Cardiac atrium fibroblast (primary cell): ENCODE results near the gene OR51Q1. TPM values are rescaled to one million over a fixed set of nuclear protein-coding genes. Genes with fewer than 3 reads are reported as not detected.

Experiments
- total RNA-seq: library from RNA; depleted of rRNA; stranded (reverse); fragments of >200 nt; gene quantifications from 2 replicates; pipeline ENCODE4 v1.2.3, GENCODE V29; 2015

OR51Q1 gene, protein sequence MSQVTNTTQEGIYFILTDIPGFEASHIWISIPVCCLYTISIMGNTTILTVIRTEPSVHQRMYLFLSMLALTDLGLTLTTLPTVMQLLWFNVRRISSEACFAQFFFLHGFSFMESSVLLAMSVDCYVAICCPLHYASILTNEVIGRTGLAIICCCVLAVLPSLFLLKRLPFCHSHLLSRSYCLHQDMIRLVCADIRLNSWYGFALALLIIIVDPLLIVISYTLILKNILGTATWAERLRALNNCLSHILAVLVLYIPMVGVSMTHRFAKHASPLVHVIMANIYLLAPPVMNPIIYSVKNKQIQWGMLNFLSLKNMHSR
- not detected in 2 replicates for total RNA-seq

DNA sequence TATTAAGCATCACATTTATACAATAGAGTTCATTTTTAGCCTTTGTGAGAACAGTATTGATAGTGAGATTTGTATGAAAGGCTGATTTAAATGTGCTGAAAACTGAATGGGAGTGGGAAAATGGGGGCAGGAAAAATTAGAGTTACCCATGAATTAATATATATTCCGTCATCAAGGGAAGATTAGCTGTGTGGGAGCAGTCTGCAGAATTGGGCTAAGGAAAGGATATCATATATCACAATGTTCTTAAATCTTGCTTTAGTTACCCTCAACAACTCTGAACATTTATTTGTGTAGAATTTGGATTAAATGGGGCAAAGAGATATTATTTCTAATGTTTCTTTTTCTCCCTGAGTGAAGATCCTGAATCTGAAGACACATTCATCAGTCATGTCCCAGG, at the start of gene OR51Q1:
Gene OR51Q1 (plus strand): TSS at position 301 of the 400 bp plus-strand sequence. CDS start 90 bp downstream, at position 391.

DNA sequence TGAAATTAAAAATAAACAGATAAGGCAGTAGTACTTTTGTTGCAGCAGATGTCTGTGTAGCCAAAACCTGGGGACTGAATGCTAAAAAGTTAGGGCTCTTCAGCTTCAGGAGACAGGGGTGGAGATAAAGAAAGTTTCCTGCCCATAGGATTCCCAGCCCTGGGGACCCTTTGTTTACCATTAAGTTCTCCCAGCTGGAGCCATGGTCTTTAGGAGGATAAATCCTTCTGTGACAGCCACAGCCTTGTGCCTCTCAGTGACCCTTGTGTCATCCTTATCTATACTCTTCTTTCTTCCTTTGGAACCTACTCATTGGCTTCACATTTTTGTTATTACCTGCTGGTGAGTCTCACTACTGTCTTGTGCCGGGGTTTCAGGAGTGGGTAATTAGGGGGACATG, 38.3 kb upstream of the OR51Q1 start, which contains the start of gene OR51M1:
Gene OR51M1 (plus strand): TSS at position 237 of the 400 bp plus-strand sequence. CDS start 5,587 bp downstream, outside the sequence.

DNA sequence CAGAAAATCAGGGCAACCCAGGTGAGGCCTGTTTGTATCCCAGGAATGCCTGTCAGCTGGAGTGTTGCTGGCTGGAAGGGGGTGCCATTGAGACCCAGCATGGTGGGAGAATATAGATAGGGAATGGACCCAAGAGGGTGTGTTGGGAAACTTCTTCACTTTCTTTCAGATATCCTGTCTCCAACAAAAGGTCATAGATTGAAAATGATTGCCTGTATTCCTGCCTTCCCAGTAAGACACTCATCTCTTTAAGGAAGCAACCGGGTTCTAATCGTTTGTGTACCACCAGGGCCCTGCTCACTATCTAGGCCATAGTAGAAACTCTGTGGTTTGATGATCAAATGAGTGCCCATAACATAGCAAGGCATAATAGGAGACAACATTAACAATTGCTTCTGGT, 19.5 kb downstream of the OR51Q1 start, which contains the start of gene OR51I1:
Gene OR51I1 (minus strand): TSS at position 101 of the 400 bp plus-strand sequence. CDS start 0 bp downstream, at position 101.

DNA sequence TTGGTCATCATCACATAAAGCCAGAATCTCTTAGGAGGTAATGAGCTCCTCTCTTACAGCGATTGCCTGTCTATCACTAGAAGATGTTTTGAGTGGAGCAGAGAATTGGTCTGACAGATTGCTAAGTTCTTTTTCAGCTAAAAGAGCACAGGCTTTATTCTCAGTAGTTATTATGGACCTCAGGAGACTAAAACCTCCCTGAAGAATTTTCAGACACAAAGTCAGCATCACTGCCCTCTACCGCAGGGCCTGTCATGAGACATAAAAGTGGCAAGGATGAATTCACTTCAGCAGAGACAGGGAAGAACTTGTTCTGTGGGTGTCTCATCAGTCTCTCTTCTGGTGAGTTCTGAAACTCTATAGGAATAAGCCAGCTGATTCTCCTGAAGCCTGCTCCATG, 27.1 kb downstream of the OR51Q1 start, which contains the start of gene OR51I2:
Gene OR51I2 (plus strand): TSS at position 301 of the 400 bp plus-strand sequence. CDS start 4,166 bp downstream, outside the sequence.

Other genes with a start within 250 kb of the OR51Q1 start
- not detected in 2 replicates for gene OR51V1, start 221.4 kb upstream of the OR51Q1 start, total RNA-seq
- not detected in 2 replicates for gene HBB, start 195.0 kb upstream of the OR51Q1 start, total RNA-seq
- not detected in 2 replicates for gene HBD, start 187.6 kb upstream of the OR51Q1 start, total RNA-seq
- not detected in 2 replicates for gene HBG1, start 172.3 kb upstream of the OR51Q1 start, total RNA-seq
- gene HBG2, start 167.3 kb upstream of the OR51Q1 start, total RNA-seq, result not detected in 2 replicates
- not detected in 2 replicates for gene HBE1, start 152.2 kb upstream of the OR51Q1 start, total RNA-seq
- gene OR51B4, start 120.2 kb upstream of the OR51Q1 start, total RNA-seq, result not detected in 2 replicates
- not detected in 2 replicates for gene OR51B2, start 97.8 kb upstream of the OR51Q1 start, total RNA-seq
- not detected in 2 replicates for gene OR51B5, start 78.6 kb upstream of the OR51Q1 start, total RNA-seq
- gene OR51B6, start 70.6 kb upstream of the OR51Q1 start, total RNA-seq, result not detected in 2 replicates
- gene OR51M1, start 38.3 kb upstream of the OR51Q1 start, total RNA-seq, result not detected in 2 replicates
- not detected in 2 replicates for gene OR51I1, start 19.4 kb downstream of the OR51Q1 start, total RNA-seq
- gene OR51I2, start 27.2 kb downstream of the OR51Q1 start, total RNA-seq, result not detected in 2 replicates
- not detected in 2 replicates for gene OR52D1, start 66.6 kb downstream of the OR51Q1 start, total RNA-seq
- not detected in 2 replicates for gene UBQLN3, start 87.8 kb downstream of the OR51Q1 start, total RNA-seq
- gene UBQLNL, start 94.6 kb downstream of the OR51Q1 start, total RNA-seq, result 0.36 TPM in 1 of 2 replicates, not detected in the other
- gene OR52H1, start 126.4 kb downstream of the OR51Q1 start, total RNA-seq, result not detected in 2 replicates
- gene OR52B6, start 158.8 kb downstream of the OR51Q1 start, total RNA-seq, result not detected in 2 replicates
- gene TRIM6, start 174.5 kb downstream of the OR51Q1 start, total RNA-seq, result 0.32 and 0.72 TPM in 2 replicates
- gene TRIM34, start 202.9 kb downstream of the OR51Q1 start, total RNA-seq, result 6.0 and 7.8 TPM in 2 replicates